Measurements from ENCODE around the gene IL4I1. TPM values are rescaled to one million over a fixed set of nuclear protein-coding genes. Genes with fewer than 3 reads are reported as not detected.

The IL4I1 gene
- total RNA-seq, 5 donors from 2014 or later (not counting 1 experiment from before 2014, with no cell fraction given): 2.0 to 12.4 (median 4.0) TPM

DNA sequence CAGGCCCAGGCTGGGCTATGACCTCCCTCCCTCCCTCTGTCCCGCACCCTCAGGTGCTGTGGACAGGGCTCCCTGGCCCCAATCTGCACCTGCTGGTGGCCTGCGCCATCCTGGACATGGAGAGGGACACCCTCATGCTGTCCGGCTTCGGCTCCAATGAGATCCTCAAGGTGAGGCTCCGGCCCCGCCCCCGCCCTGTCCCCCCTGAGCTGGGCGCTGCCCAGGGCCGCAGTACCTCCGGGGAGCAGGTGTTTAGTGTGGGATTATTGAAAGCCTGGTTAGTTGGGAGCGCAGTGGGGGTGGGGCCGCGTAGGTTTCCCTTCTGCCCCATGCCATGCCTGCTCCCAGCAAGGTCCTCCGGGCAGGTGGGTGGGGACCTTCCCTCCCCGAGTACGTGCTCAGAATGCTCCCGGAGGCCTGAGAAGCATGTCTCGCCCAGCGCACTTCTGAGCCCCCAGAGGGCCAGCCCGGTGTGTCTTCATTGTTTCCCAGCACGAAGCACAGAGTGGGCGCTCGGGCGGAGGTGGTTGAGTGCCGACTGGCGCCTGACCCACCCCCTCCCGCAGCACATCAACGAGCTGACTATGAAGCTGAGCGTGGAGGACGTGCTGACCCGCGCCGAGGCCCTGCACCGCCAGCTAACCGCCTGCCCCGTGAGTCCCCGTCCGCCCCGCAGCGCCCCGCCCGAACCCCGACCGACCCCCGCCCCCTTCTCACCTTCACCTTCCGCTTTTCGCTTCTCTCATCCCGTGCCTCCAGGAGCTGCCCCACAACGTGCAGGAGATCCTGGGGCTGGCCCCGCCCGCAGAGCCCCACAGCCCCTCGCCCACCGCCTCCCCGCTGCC lies 8.8 kb downstream of the IL4I1 start:
- ChIA-PET POLR2A (interaction anchor here (0.5 to 0.6 kb wide), 3 partner anchors 14 to 1027 kb away, joined by 4 to 7 read pairs (median 5); no protein-coding TSS in a partner anchor), CTCF (no interaction called here)
- no peak overlapping the region for H3K27ac ChIP-seq (ENCODE audit: low read length)
- H3K4me1 ChIP-seq (ENCODE audit: control insufficient read depth in 1 of 2, extremely low read depth in 1 of 2, insufficient read depth in 2 of 2, low read length in 2 of 2): peaks cover 0 to 17% of the 10 kb centered on the region in 2 experiments
- H3K9me3 ChIP-seq: no peaks in the 10 kb centered on the region
- Mint-ChIP-seq H3K4me3 (no peak overlapping the region), H3K27ac (no peak overlapping the region), H3K36me3 (peaks cover 23% of the 10 kb centered on the region), H3K27me3 (no peaks in the 10 kb centered on the region), H3K9me3 (no peaks in the 10 kb centered on the region), H3K4me1 (peaks cover 5 to 12% (median 12%) of the 10 kb centered on the region in 3 donors)
- H3K27me3 ChIP-seq (replicated peaks in 1 of 2; ENCODE audit: control insufficient read depth in 2 of 2, extremely low read depth in 1 of 2, insufficient read depth in 2 of 2, low read length in 1 of 2): no peaks in the 10 kb centered on the region
- peaks cover 15 to 25% of the 10 kb centered on the region in 2 donors for H3K36me3 ChIP-seq (ENCODE audit: control insufficient read depth in 2 of 2, extremely low read depth in 1 of 2, insufficient read depth in 1 of 2, low read length in 1 of 2)
- WGBS (ENCODE audit: insufficient coverage): 84% methylated on average over 37 of the region's 54 CpGs
- ATAC-seq (replicated peaks in 1 of 4): no peak
- no peak overlapping the region for H3K4me3 ChIP-seq (ENCODE audit: control insufficient read depth in 1 of 2, extremely low read depth in 1 of 2, low read length in 1 of 2)
- no peak for DNase-seq

DNA sequence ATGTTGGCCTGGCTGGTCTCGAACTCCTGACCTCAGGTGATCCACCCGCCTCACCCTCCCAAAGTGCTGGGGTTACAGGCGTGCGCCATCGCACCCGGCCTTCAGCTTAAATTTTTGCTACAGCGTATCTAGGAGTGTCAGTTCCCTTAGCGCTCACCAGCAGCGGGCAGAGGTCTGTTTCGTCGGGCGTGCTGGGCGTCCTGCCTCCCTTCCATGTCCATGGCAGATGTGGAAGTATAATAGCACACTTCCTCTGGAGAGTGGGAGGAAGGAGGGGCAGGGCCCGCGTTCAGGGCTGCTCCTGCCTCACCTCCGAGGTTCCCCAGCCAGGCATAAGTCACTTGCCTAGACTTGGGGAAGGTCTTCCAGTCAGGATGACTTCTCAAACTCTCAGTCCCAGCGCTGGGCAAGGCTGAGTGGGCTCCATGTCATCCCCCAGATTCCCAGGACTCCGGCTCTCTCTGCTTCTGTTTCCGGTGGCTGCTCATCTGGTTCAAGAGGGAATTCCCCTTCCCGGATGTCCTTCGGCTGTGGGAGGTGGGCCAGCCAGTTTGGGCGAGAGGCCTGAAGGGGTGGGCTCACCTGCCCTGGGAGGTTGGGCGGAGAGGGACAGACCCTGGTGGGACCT lies 9.5 kb downstream of the IL4I1 start:
- Histone ChIP-seq H3K27ac (ENCODE audit: low read length) (no peak overlapping the region), H3K4me1 (ENCODE audit: control insufficient read depth in 1 of 2, extremely low read depth in 1 of 2, insufficient read depth in 2 of 2, low read length in 2 of 2) (peaks cover 0 to 17% of the 10 kb centered on the region in 2 experiments), H3K4me3 (ENCODE audit: control insufficient read depth in 1 of 2, extremely low read depth in 1 of 2, low read length in 1 of 2) (no peak overlapping the region), H3K36me3 (ENCODE audit: control insufficient read depth in 2 of 2, extremely low read depth in 1 of 2, insufficient read depth in 1 of 2, low read length in 1 of 2) (peaks cover 22 to 32% of the 10 kb centered on the region in 2 donors), H3K27me3 (replicated peaks in 1 of 2; ENCODE audit: control insufficient read depth in 2 of 2, extremely low read depth in 1 of 2, insufficient read depth in 2 of 2, low read length in 1 of 2) (no peaks in the 10 kb centered on the region), H3K9me3 (no peaks in the 10 kb centered on the region)
- no peak overlapping the region for H3K4me3 Mint-ChIP-seq
- H3K36me3 Mint-ChIP-seq: peaks cover 26% of the 10 kb centered on the region
- ChIA-PET CTCF (no interaction called here), POLR2A (no interaction called here)
- 90% methylated on average over 11 of the region's 23 CpGs for WGBS (ENCODE audit: insufficient coverage)
- H3K27me3 Mint-ChIP-seq: no peaks in the 10 kb centered on the region
- ATAC-seq (replicated peaks in 1 of 4) (no peak), DNase-seq (no peak)
- no peak overlapping the region for H3K27ac Mint-ChIP-seq
- peaks cover 0 to 12% (median 12%) of the 10 kb centered on the region in 3 donors for H3K4me1 Mint-ChIP-seq
- H3K9me3 Mint-ChIP-seq: no peaks in the 10 kb centered on the region

DNA sequence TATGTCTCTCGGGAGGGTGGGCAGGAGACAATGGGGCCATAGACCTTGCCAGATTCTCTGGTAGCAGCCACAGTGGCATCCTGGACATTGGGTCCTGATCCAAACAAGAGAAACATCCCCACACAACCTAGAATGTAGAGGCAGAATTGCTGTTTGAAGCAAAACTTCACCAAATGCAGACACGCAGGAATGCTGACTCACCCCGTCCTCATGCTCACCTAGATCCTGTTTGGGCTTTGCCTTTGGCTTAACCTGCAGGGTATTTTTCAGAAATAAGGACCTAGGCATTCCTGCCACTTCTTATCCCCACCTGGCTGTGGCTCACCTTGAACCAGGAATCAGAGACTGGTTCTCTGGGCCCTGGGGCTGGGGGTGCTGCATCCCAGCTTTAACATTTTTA lies 11.9 kb downstream of the IL4I1 start:
- Histone ChIP-seq H3K36me3 (ENCODE audit: control insufficient read depth in 2 of 2, extremely low read depth in 1 of 2, insufficient read depth in 1 of 2, low read length in 1 of 2) (peaks cover 32 to 54% of the 10 kb centered on the region in 2 donors), H3K4me3 (ENCODE audit: control insufficient read depth in 1 of 2, extremely low read depth in 1 of 2, low read length in 1 of 2) (no peak overlapping the region), H3K4me1 (ENCODE audit: control insufficient read depth in 1 of 2, extremely low read depth in 1 of 2, insufficient read depth in 2 of 2, low read length in 2 of 2) (peaks cover 0 to 7% of the 10 kb centered on the region in 2 experiments), H3K27me3 (replicated peaks in 1 of 2; ENCODE audit: control insufficient read depth in 2 of 2, extremely low read depth in 1 of 2, insufficient read depth in 2 of 2, low read length in 1 of 2) (no peaks in the 10 kb centered on the region), H3K27ac (ENCODE audit: low read length) (no peak overlapping the region), H3K9me3 (no peaks in the 10 kb centered on the region)
- CTCF ChIA-PET: no interaction called here
- H3K27ac Mint-ChIP-seq: no peak overlapping the region
- H3K4me1 Mint-ChIP-seq: peaks cover 0 to 6% (median 5%) of the 10 kb centered on the region in 3 donors
- no peaks in the 10 kb centered on the region for H3K27me3 Mint-ChIP-seq
- DNase-seq (no peak), ATAC-seq (replicated peaks in 1 of 4) (no peak)
- no peaks in the 10 kb centered on the region for H3K9me3 Mint-ChIP-seq
- POLR2A ChIA-PET: no interaction called here
- WGBS (ENCODE audit: insufficient coverage): 100% methylated on average over 2 of the region's 3 CpGs
- H3K36me3 Mint-ChIP-seq: peaks cover 32% of the 10 kb centered on the region
- H3K4me3 Mint-ChIP-seq: no peak overlapping the region

GRCh38 chr19:49884109-49884508 lies 12.6 kb downstream of the IL4I1 start:
- Histone ChIP-seq H3K36me3 (ENCODE audit: control insufficient read depth in 2 of 2, extremely low read depth in 1 of 2, insufficient read depth in 1 of 2, low read length in 1 of 2) (peaks cover 32 to 59% of the 10 kb centered on the region in 2 donors), H3K27me3 (replicated peaks in 1 of 2; ENCODE audit: control insufficient read depth in 2 of 2, extremely low read depth in 1 of 2, insufficient read depth in 2 of 2, low read length in 1 of 2) (no peaks in the 10 kb centered on the region), H3K9me3 (no peaks in the 10 kb centered on the region), H3K4me1 (ENCODE audit: control insufficient read depth in 1 of 2, extremely low read depth in 1 of 2, insufficient read depth in 2 of 2, low read length in 2 of 2) (peaks cover 0 to 5% of the 10 kb centered on the region in 2 experiments), H3K4me3 (ENCODE audit: control insufficient read depth in 1 of 2, extremely low read depth in 1 of 2, low read length in 1 of 2) (no peak overlapping the region), H3K27ac (ENCODE audit: low read length) (no peak overlapping the region)
- DNase-seq (no peak), ATAC-seq (replicated peaks in 1 of 4) (no peak)
- Mint-ChIP-seq H3K4me3 (no peak overlapping the region), H3K36me3 (peaks cover 35% of the 10 kb centered on the region), H3K4me1 (peaks cover 1 to 9% (median 5%) of the 10 kb centered on the region in 3 donors), H3K27ac (no peak overlapping the region), H3K9me3 (no peaks in the 10 kb centered on the region), H3K27me3 (no peaks in the 10 kb centered on the region)
- POLR2A ChIA-PET: no interaction called here
- CTCF ChIA-PET: no interaction called here
- 97% methylated on average over 15 of the region's 18 CpGs for WGBS (ENCODE audit: insufficient coverage)

- H3K27ac Mint-ChIP-seq: no peak overlapping the region
- no peaks in the 10 kb centered on the region for H3K27me3 Mint-ChIP-seq
- CTCF ChIA-PET: no interaction called here
Measured at GRCh38 chr19:49883094-49883493, 13.6 kb downstream of the IL4I1 start.

GRCh38 chr19:49882643-49883042 lies 14.0 kb downstream of the IL4I1 start:
- POLR2A ChIA-PET: no interaction called here
- H3K9me3 ChIP-seq: no peaks in the 10 kb centered on the region
- 95% methylated on average over 14 of the region's 14 CpGs for WGBS (ENCODE audit: insufficient coverage)
- ATAC-seq (replicated peaks in 1 of 4) (no peak), DNase-seq (no peak)
- H3K4me1 ChIP-seq (ENCODE audit: control insufficient read depth in 1 of 2, extremely low read depth in 1 of 2, insufficient read depth in 2 of 2, low read length in 2 of 2): peaks cover 6 to 18% of the 10 kb centered on the region in 2 experiments
- Mint-ChIP-seq H3K27ac (no peak overlapping the region), H3K36me3 (peaks cover 42% of the 10 kb centered on the region), H3K27me3 (no peaks in the 10 kb centered on the region), H3K9me3 (no peaks in the 10 kb centered on the region), H3K4me3 (no peak overlapping the region), H3K4me1 (peaks cover 15 to 22% (median 18%) of the 10 kb centered on the region in 3 donors)
- no peak overlapping the region for H3K27ac ChIP-seq (ENCODE audit: low read length)
- CTCF ChIA-PET: no interaction called here
- H3K36me3 ChIP-seq (ENCODE audit: control insufficient read depth in 2 of 2, extremely low read depth in 1 of 2, insufficient read depth in 1 of 2, low read length in 1 of 2): peaks cover 32 to 60% of the 10 kb centered on the region in 2 donors
- H3K4me3 ChIP-seq (ENCODE audit: control insufficient read depth in 1 of 2, extremely low read depth in 1 of 2, low read length in 1 of 2): no peak overlapping the region
- no peaks in the 10 kb centered on the region for H3K27me3 ChIP-seq (replicated peaks in 1 of 2; ENCODE audit: control insufficient read depth in 2 of 2, extremely low read depth in 1 of 2, insufficient read depth in 2 of 2, low read length in 1 of 2)

More at GRCh38 chr19:49883094-49883493, 13.6 kb downstream of the IL4I1 start:
- Histone ChIP-seq H3K27me3 (replicated peaks in 1 of 2; ENCODE audit: control insufficient read depth in 2 of 2, extremely low read depth in 1 of 2, insufficient read depth in 2 of 2, low read length in 1 of 2) (no peaks in the 10 kb centered on the region), H3K4me1 (ENCODE audit: control insufficient read depth in 1 of 2, extremely low read depth in 1 of 2, insufficient read depth in 2 of 2, low read length in 2 of 2) (peaks cover 5 to 15% of the 10 kb centered on the region in 2 experiments), H3K36me3 (ENCODE audit: control insufficient read depth in 2 of 2, extremely low read depth in 1 of 2, insufficient read depth in 1 of 2, low read length in 1 of 2) (peaks cover 32 to 60% of the 10 kb centered on the region in 2 donors), H3K4me3 (ENCODE audit: control insufficient read depth in 1 of 2, extremely low read depth in 1 of 2, low read length in 1 of 2) (no peak overlapping the region), H3K9me3 (no peaks in the 10 kb centered on the region), H3K27ac (ENCODE audit: low read length) (no peak overlapping the region)
- peaks cover 12 to 19% (median 15%) of the 10 kb centered on the region in 3 donors for H3K4me1 Mint-ChIP-seq
- no peak for DNase-seq
- no peak overlapping the region for H3K4me3 Mint-ChIP-seq
- WGBS (ENCODE audit: insufficient coverage): 96% methylated on average over 5 of the region's 5 CpGs
- H3K36me3 Mint-ChIP-seq: peaks cover 40% of the 10 kb centered on the region
- POLR2A ChIA-PET: no interaction called here
- ATAC-seq (replicated peaks in 1 of 4): no peak
- H3K9me3 Mint-ChIP-seq: no peaks in the 10 kb centered on the region

All from T-cell (primary cell).